Sigmoid colon (tissue), 7 donors: ENCODE data around the gene ZNF541. TPM values are rescaled to one million over a fixed set of nuclear protein-coding genes. Genes with fewer than 3 reads are reported as not detected.

Experiments used
- DNase-seq: peaks from one replicate; pipeline ENCODE4 v3.0.0-alpha.2; 2019
- H3K27ac ChIP-seq, 4 donors: fragments of 200-600 bp; sonication (generic); one replicate each; pipeline ENCODE4 v1.5.1; 2016 to 2019; ENCODE audit warnings: mild to moderate bottlenecking in 1 of 4
- H3K27me3 ChIP-seq, 3 donors: fragments of 200-600 bp; sonication (generic); one replicate each; pipeline ENCODE4 v1.5.1; 2019; ENCODE audit warnings: mild to moderate bottlenecking in 1 of 3
- H3K36me3 ChIP-seq, 4 donors: fragments of 200-600 bp; sonication (generic); one replicate each; pipeline ENCODE4 v1.5.1; 2016 to 2019
- H3K4me1 ChIP-seq, 4 donors: fragments of 200-600 bp; sonication (generic); one replicate each; pipeline ENCODE4 v1.5.1; 2017 to 2019
- H3K4me3 ChIP-seq, 4 donors: fragments of 200-600 bp; sonication (generic); one replicate each; pipeline ENCODE4 v1.5.1; 2017 to 2019; ENCODE audit warnings: mild to moderate bottlenecking in 2 of 4, moderate library complexity in 1 of 4
- H3K9me3 ChIP-seq, 4 donors: fragments of 200-600 bp in 3 of 4; sonication (generic) in 3 of 4; one replicate each; pipeline versions ENCODE4 v1.5.1 to v1.6.1; 2013 to 2019
- CTCF ChIP-seq, 4 experiments: fragments of 450-650 bp in 3 of 4; fragments of 200-600 bp in 1 of 4; IDR thresholded peaks; one replicate each; pipeline ENCODE4 v1.5.1; 2016 to 2019; ENCODE audit warnings: antibody characterized with exemption in 4 of 4, mild to moderate bottlenecking in 3 of 4, moderate library complexity in 2 of 4
- EP300 ChIP-seq, 4 donors: sonication (generic); formaldehyde crosslinking; IDR thresholded peaks; one replicate each; pipeline ENCODE4 v1.6.1; 2017; ENCODE audit warnings: antibody characterized with exemption in 4 of 4
- POLR2A ChIP-seq, 2 donors: fragments of 450-650 bp; IDR thresholded peaks; one replicate each; pipeline ENCODE4 v1.6.1; 2016; ENCODE audit warnings: antibody characterized with exemption in 2 of 2, mild to moderate bottlenecking in 2 of 2, moderate library complexity in 2 of 2
- POLR2AphosphoS5 ChIP-seq, 4 donors: sonication (generic); formaldehyde crosslinking; IDR thresholded peaks; one replicate each; pipeline ENCODE4 v1.6.1; 2017; ENCODE audit warnings: antibody characterized with exemption in 4 of 4
- WGBS, 2 donors: extraction: QIAGEN DNeasy Blood & Tissue Kit; methylation state at CpG; one replicate each; pipeline ENCODE4 v1.1.7; 2013; 5-methylcytosine and 5-hydroxymethylcytosine counted together
- intact Hi-C: fragments of 100-400 bp; cut with DNase I; formaldehyde crosslinking; loops from one replicate; pipeline ENCODE4 v1.15.1; 2023
- polyA plus RNA-seq, 3 donors: library from polyadenylated mRNA; stranded (reverse); fragments of 200-250 nt; gene quantifications; one replicate each; pipeline ENCODE4 v1.2.3, GENCODE V29; 2013
- total RNA-seq, 4 donors: library from RNA; depleted of rRNA; stranded (reverse); fragments of >200 nt; gene quantifications; one replicate each; pipeline ENCODE4 v1.1.0, GENCODE V29; 2016
- donor health status: healthy with polysubstance abuse.
- donor health status: Bipolar disorder and iron deficiency.
- donor health status: healthy.

Gene ZNF541
- 1 to 10 TPM in 3 of 4 donors, not detected in 1; 1.1 to 1.7 (median 1.5) TPM for total RNA-seq
- under 1 TPM in 1 of 3 donors, not detected in 2; 0.22 TPM for polyA plus RNA-seq

- TF ChIP-seq CTCF (IDR thresholded peaks at IDR 0.05) (no peak), EP300 (IDR thresholded peaks at IDR 0.05) (no peak), POLR2A (IDR thresholded peaks at IDR 0.05) (no peak), POLR2AphosphoS5 (IDR thresholded peaks at IDR 0.05) (no peak)
- no peaks in the 10 kb centered on the region for H3K36me3 ChIP-seq
- peak within 1 kb of the TSS in 3 of 4 donors; percentile 41 to 43 (median 42) for H3K27ac ChIP-seq
- DNase-seq = peak; percentile 73
- intact Hi-C loops = no loop called here
- H3K9me3 ChIP-seq = no peaks in the 10 kb centered on the region
- peaks cover 0 to 11% (median 5%) of the 10 kb centered on the region in 4 donors for H3K4me1 ChIP-seq
- no peaks in the 10 kb centered on the region for H3K27me3 ChIP-seq
- peak within 1 kb of the TSS; percentile 8 to 49 (median 44) for H3K4me3 ChIP-seq
- 20 to 50% methylated on average over 89 of the region's 89 CpGs for WGBS, 2 donors
These were observed at the start of gene ZNF541 for GRCh38 chr19:47573071-47574026. Gene ZNF541, minus strand, starts transcription at chr19:47573148. Its CDS starts 17,292 bp downstream, at chr19:47555856.

GRCh38 chr19:47619763-47620162 is 46.8 kb upstream of the ZNF541 start:
- H3K27me3 ChIP-seq = no peaks in the 10 kb centered on the region
- H3K27ac ChIP-seq = peak overlapping the region; percentile 63 to 83 (median 76)
- 76 to 80% methylated on average over 6 of the region's 6 CpGs for WGBS, 2 donors
- no peak overlapping the region for H3K4me3 ChIP-seq
- intact Hi-C loops = no loop called here
- no peaks in the 10 kb centered on the region for H3K9me3 ChIP-seq
- no peaks in the 10 kb centered on the region for H3K36me3 ChIP-seq
- DNase-seq = no peak
- peaks cover 0 to 69% (median 61%) of the 10 kb centered on the region in 4 donors for H3K4me1 ChIP-seq
- TF ChIP-seq POLR2AphosphoS5 (IDR thresholded peaks at IDR 0.05) (no peak), EP300 (IDR thresholded peaks at IDR 0.05) (no peak), CTCF (IDR thresholded peaks at IDR 0.05) (no peak), POLR2A (IDR thresholded peaks at IDR 0.05) (no peak)

- peak overlapping the region; percentile 63 to 83 (median 76) for H3K27ac ChIP-seq
These were observed 45.8 kb upstream of the ZNF541 start for GRCh38 chr19:47618771-47619170.

GRCh38 chr19:47615714-47616113 is 42.8 kb upstream of the ZNF541 start:
- 90 to 92% methylated on average over 7 of the region's 7 CpGs for WGBS, 2 donors
- TF ChIP-seq CTCF (IDR thresholded peaks at IDR 0.05) (no peak), EP300 (IDR thresholded peaks at IDR 0.05) (no peak), POLR2AphosphoS5 (IDR thresholded peaks at IDR 0.05) (no peak), POLR2A (IDR thresholded peaks at IDR 0.05) (no peak)
- intact Hi-C loops = no loop called here
- no peak overlapping the region for H3K4me3 ChIP-seq
- DNase-seq = no peak
- no peaks in the 10 kb centered on the region for H3K36me3 ChIP-seq
- H3K9me3 ChIP-seq = no peaks in the 10 kb centered on the region
- H3K27me3 ChIP-seq = no peaks in the 10 kb centered on the region
- peak overlapping the region in 3 of 4 donors; percentile 33 to 98 (median 38) for H3K27ac ChIP-seq
- peaks cover 0 to 81% (median 71%) of the 10 kb centered on the region in 4 donors for H3K4me1 ChIP-seq

More at GRCh38 chr19:47618771-47619170, 45.8 kb upstream of the ZNF541 start:
- no peaks in the 10 kb centered on the region for H3K9me3 ChIP-seq
- peak; percentile 89 for DNase-seq
- H3K4me1 ChIP-seq = peaks cover 0 to 66% (median 54%) of the 10 kb centered on the region in 4 donors
- no peaks in the 10 kb centered on the region for H3K36me3 ChIP-seq
- WGBS, 2 donors = 57 to 86% methylated on average over 14 of the region's 14 CpGs
- no peaks in the 10 kb centered on the region for H3K27me3 ChIP-seq
- intact Hi-C loops = no loop called here
- no peak overlapping the region for H3K4me3 ChIP-seq
- TF ChIP-seq POLR2AphosphoS5 (IDR thresholded peaks at IDR 0.05) (peak in 3 of 4 donors; percentile 12 to 51 (median 38)), CTCF (IDR thresholded peaks at IDR 0.05) (no peak)
